Aorta (tissue), 5 donors: ENCODE data around the gene CTNNA2. TPM values are rescaled to one million over a fixed set of nuclear protein-coding genes. Genes with fewer than 3 reads are reported as not detected.

ENCODE experiments used
- ATAC-seq: fragments of 200-7000 bp; cut with Tn5 transposase; one replicate; pipeline ENCODE4 v1.9.1; 2022; ENCODE audit warnings: moderate library complexity; ENCODE audit not compliant: low FRiP score
- DNase-seq, 2 donors: peaks; one replicate each; pipeline ENCODE4 v3.0.0-alpha.2; 2020
- H3K27ac ChIP-seq, 2 donors: one replicate each; pipeline ENCODE4 v1.5.1; 2013; ENCODE audit warnings: low read length in 2 of 2, mild to moderate bottlenecking in 2 of 2, moderate library complexity in 2 of 2, control low read depth in 1 of 2, inconsistent platforms in 1 of 2, low read depth in 1 of 2
- H3K27me3 ChIP-seq, 2 donors: one replicate each; pipeline ENCODE4 v1.6.1; 2013; ENCODE audit warnings: control low read depth in 1 of 2, low read length in 1 of 2, mild to moderate bottlenecking in 1 of 2, moderate library complexity in 1 of 2; ENCODE audit not compliant: insufficient read depth in 2 of 2, control insufficient read depth in 1 of 2
- H3K36me3 ChIP-seq, 2 donors: one replicate each; pipeline ENCODE4 v1.6.1; 2013; ENCODE audit warnings: control low read depth in 1 of 2, low read length in 1 of 2, mild to moderate bottlenecking in 1 of 2; ENCODE audit not compliant: insufficient read depth in 2 of 2, control insufficient read depth in 1 of 2
- H3K4me1 ChIP-seq, 2 donors: one replicate each; pipeline ENCODE4 v1.6.1; 2013; ENCODE audit warnings: low read length in 2 of 2, control low read depth in 1 of 2, mild to moderate bottlenecking in 1 of 2, moderate library complexity in 1 of 2; ENCODE audit not compliant: insufficient read depth in 2 of 2, control insufficient read depth in 1 of 2
- H3K4me3 ChIP-seq, 2 donors: one replicate each; pipeline ENCODE4 v1.5.1; 2013; ENCODE audit warnings: low read length in 2 of 2, control low read depth in 1 of 2, mild to moderate bottlenecking in 1 of 2
- H3K9me3 ChIP-seq: one replicate; pipeline ENCODE4 v1.6.1; 2013; ENCODE audit warnings: mild to moderate bottlenecking, low read length; ENCODE audit not compliant: control insufficient read depth
- WGBS, 2 donors: extraction: QIAGEN DNeasy Blood & Tissue Kit; methylation state at CpG; one replicate each; pipeline ENCODE4 v1.1.7; 2013; 5-methylcytosine and 5-hydroxymethylcytosine counted together
- intact Hi-C, 2 donors: fragments of 100-400 bp; cut with DNase I; formaldehyde crosslinking; loops; one replicate each; pipeline versions ENCODE4 v1.14.2 to v1.15.0; 2022
- long read RNA-seq, 2 donors: library from polyadenylated mRNA; unstranded; transcript quantifications; one replicate each; pipeline ENCODE4 v2.0.0, GENCODE V29; 2020 to 2021
- polyA plus RNA-seq, 2 donors: library from polyadenylated mRNA; stranded (reverse); fragments of 200-250 nt; gene quantifications; one replicate each; pipeline ENCODE4 v1.2.3, GENCODE V29; 2013
- total RNA-seq, 2 donors: library from RNA; stranded (reverse); fragmentation: NEBNext Ultra II Directional; extraction: Animal tissue kit (Norgen Biotek cat#: 25700); gene quantifications; one replicate each; pipeline ENCODE4 v1.2.1, GENCODE V29; 2021
- donor health status: healthy with polysubstance abuse.
- donor health status: Bipolar disorder and iron deficiency.
- donor health status: DM: no; HTN: no; CAD: no.
- donor health status: DM: no; HTN: no; CAD: no.
- donor health status: DM: yes; HTN: yes; CAD: no.

The CTNNA2 gene
- under 1 TPM in 1 of 2 donors, not detected in 1; 0.12 TPM for total RNA-seq
- polyA plus RNA-seq = under 1 TPM in 1 of 2 donors, not detected in 1; 0.05 TPM
- long read RNA-seq, donor 1 = 0 reads
- long read RNA-seq, donor 2, partial matches to known transcripts = 0 of 4 reads
- long read RNA-seq, donor 2, other reads (novel, unspliced or antisense) = 4 of 4 reads

- DNase-seq (peak; percentile 30 to 67), ATAC-seq (peak; percentile 41)
- no peak within 1 kb of the TSS for H3K27ac ChIP-seq
- H3K4me1 ChIP-seq = no peaks in the 10 kb centered on the region
- WGBS, 2 donors = 2% methylated on average over 36 to 87 of the region's 87 CpGs
- no peaks in the 10 kb centered on the region for H3K27me3 ChIP-seq
- H3K4me3 ChIP-seq = peak within 1 kb of the TSS in 1 of 2 donors; percentile 22
- H3K36me3 ChIP-seq = no peaks in the 10 kb centered on the region
- H3K9me3 ChIP-seq = no peaks in the 10 kb centered on the region
- intact Hi-C loops = no loop called here
Observed at GRCh38 chr2:79512442-79513401, at the start of gene CTNNA2. CTNNA2 (plus strand) TSS chr2:79513051.

DNA sequence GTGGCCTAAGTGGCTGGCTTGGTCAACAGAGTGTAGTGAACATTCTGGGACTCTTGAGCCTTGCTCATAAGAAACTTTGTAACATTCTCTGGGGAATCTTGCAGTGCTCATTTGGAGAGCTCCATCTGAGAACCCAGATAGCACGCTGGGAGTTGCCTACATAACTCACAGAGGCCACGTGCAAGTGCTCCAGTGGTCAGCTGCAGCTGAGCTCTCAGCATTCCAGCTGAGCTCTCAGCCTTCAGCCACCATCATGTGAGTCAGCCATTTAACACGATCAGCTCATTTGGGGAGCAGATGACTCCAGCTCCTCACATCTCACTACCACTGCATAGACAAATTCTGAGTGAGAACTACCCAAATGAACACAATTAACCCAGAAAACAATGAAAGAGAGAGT, 25.5 kb upstream of the CTNNA2 start:
- Histone ChIP-seq H3K27ac (no peak overlapping the region), H3K36me3 (no peaks in the 10 kb centered on the region), H3K9me3 (no peaks in the 10 kb centered on the region), H3K4me3 (no peak overlapping the region), H3K4me1 (no peaks in the 10 kb centered on the region), H3K27me3 (no peaks in the 10 kb centered on the region)
- WGBS, 2 donors = 56 to 57% methylated on average over 3 of the region's 3 CpGs
- DNase-seq (no peak), ATAC-seq (no peak)
- intact Hi-C loops = no loop called here

DNA sequence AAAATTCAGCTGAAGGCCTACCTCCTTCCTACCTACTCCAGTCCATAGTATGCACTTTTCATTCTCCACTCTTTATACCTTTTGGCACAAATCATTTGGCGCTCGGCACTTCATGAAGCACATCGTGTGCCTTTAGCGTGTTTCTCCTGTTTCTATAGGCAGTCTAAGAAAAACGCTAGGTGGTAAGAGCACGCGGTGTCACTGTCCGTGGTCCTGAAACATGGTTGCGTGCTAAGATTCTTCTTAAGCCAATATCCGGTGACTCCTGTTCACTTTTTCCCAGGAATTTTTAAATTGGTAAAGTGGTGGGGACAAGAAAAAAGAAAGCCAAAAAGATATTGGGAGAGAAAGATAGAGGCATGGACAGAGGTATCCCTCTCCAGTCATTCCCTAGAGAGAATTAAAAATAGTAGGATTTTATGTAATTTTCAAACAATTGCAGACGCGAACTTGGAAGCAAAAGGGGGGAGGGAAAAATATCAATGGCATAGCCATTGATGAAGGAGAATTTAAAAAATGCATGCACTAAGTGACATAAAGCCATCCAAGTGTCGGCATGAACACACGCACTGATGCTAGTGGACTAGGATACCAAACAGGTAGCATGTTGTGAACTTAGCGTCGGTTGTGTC, 1.4 kb upstream of the CTNNA2 start:
- ATAC-seq (peak; percentile 45), DNase-seq (no peak)
- Histone ChIP-seq H3K4me3 (no peak overlapping the region), H3K9me3 (no peaks in the 10 kb centered on the region), H3K27ac (no peak overlapping the region), H3K4me1 (no peaks in the 10 kb centered on the region), H3K36me3 (no peaks in the 10 kb centered on the region), H3K27me3 (no peaks in the 10 kb centered on the region)
- intact Hi-C loops = no loop called here
- 17 to 21% methylated on average over 16 of the region's 16 CpGs for WGBS, 2 donors

- H3K4me3 ChIP-seq = no peak overlapping the region
- H3K27me3 ChIP-seq = no peaks in the 10 kb centered on the region
- H3K36me3 ChIP-seq = no peaks in the 10 kb centered on the region
- H3K27ac ChIP-seq = no peak overlapping the region
- intact Hi-C loops = no loop called here
- DNase-seq (no peak), ATAC-seq (no peak)
- H3K9me3 ChIP-seq = no peaks in the 10 kb centered on the region
- WGBS, 2 donors = 3 to 10% methylated on average over 4 of the region's 4 CpGs
- no peaks in the 10 kb centered on the region for H3K4me1 ChIP-seq
Observed at GRCh38 chr2:79513711-79514110, 860 bp downstream of the CTNNA2 start.

- no peaks in the 10 kb centered on the region for H3K36me3 ChIP-seq
- no peak overlapping the region for H3K27ac ChIP-seq
- H3K4me1 ChIP-seq = no peaks in the 10 kb centered on the region
- 64 to 65% methylated on average over 3 of the region's 3 CpGs for WGBS, 2 donors
- H3K9me3 ChIP-seq = no peaks in the 10 kb centered on the region
- H3K4me3 ChIP-seq = no peak overlapping the region
- H3K27me3 ChIP-seq = no peaks in the 10 kb centered on the region
- no peak for DNase-seq
- intact Hi-C loops = no loop called here
- no peak for ATAC-seq
Observed at GRCh38 chr2:79529636-79530035, 16.8 kb downstream of the CTNNA2 start.

- Histone ChIP-seq H3K27me3 (no peaks in the 10 kb centered on the region), H3K36me3 (no peaks in the 10 kb centered on the region), H3K4me3 (no peak overlapping the region), H3K27ac (no peak overlapping the region), H3K9me3 (no peaks in the 10 kb centered on the region), H3K4me1 (no peaks in the 10 kb centered on the region)
- DNase-seq = no peak
- WGBS, 2 donors = 13 to 18% methylated on average over 1 of the region's 1 CpG
- no peak for ATAC-seq
- intact Hi-C loops = no loop called here
Observed at GRCh38 chr2:79530443-79530842, 17.6 kb downstream of the CTNNA2 start.

- ATAC-seq (no peak), DNase-seq (no peak)
- no peak overlapping the region for H3K27ac ChIP-seq
- H3K27me3 ChIP-seq = no peaks in the 10 kb centered on the region
- intact Hi-C loops = no loop called here
- H3K4me1 ChIP-seq = no peaks in the 10 kb centered on the region
- peaks cover 4% of the 10 kb centered on the region for H3K9me3 ChIP-seq
- 66 to 70% methylated on average over 2 of the region's 2 CpGs for WGBS, 2 donors
- no peaks in the 10 kb centered on the region for H3K36me3 ChIP-seq
- H3K4me3 ChIP-seq = no peak overlapping the region
Observed at GRCh38 chr2:79547568-79547967, 34.7 kb downstream of the CTNNA2 start.

- 55 to 80% methylated on average over 1 of the region's 1 CpG for WGBS, 2 donors
Observed at GRCh38 chr2:79552653-79553052, 39.8 kb downstream of the CTNNA2 start.

More at GRCh38 chr2:79552653-79553052, 39.8 kb downstream of the CTNNA2 start:
- Histone ChIP-seq H3K4me1 (no peaks in the 10 kb centered on the region), H3K4me3 (no peak overlapping the region), H3K27ac (no peak overlapping the region), H3K27me3 (no peaks in the 10 kb centered on the region), H3K36me3 (no peaks in the 10 kb centered on the region), H3K9me3 (peaks cover 2% of the 10 kb centered on the region)
- intact Hi-C loops = no loop called here
- ATAC-seq (no peak), DNase-seq (no peak)
